Activated CD8-positive, alpha-beta memory T cell treated with anti-CD3 and anti-CD28 coated beads, Interleukin-2, amount 50 U/mL, for 48 hours (primary cell): ENCODE results near the gene RPS6KA2.
"Not testable (repeated sequence)": the region's sequence is repeated elsewhere in the genome, so short reads cannot be mapped to it uniquely, and the experiment has no call there.

Experiments
- DNase-seq: peaks from one replicate; pipeline ENCODE4 v3.0.0-alpha.2; 2020

RPS6KA2 gene

DNA sequence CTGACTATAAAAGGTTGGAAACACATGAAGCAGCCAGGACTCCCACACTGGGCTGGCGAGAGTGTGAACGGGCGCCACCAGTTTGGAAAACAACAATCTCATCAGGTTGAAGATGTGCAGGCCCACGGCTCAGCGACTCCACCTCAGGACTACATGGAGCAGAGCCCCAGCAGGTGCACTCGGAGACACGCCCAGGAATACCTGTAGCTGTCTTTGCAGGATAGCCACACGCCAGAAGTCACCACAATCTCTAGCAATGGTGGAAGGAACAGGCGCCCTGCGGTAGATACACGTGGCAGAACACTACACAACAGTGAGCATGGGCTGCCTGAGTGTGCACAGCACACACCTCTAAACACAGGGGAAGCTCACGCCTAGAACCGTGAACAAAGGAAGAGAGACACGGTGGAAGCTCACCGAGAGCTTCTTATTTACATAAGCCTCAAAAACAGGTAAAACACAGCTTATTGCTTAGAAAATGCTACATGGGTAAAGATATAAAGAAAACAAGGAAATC, 28.7 kb upstream of the RPS6KA2 start:
- DNase-seq: no peak

- DNase-seq: no peak
Observed at GRCh38 chr6:166655251-166655650, 28.2 kb upstream of the RPS6KA2 start.

DNA sequence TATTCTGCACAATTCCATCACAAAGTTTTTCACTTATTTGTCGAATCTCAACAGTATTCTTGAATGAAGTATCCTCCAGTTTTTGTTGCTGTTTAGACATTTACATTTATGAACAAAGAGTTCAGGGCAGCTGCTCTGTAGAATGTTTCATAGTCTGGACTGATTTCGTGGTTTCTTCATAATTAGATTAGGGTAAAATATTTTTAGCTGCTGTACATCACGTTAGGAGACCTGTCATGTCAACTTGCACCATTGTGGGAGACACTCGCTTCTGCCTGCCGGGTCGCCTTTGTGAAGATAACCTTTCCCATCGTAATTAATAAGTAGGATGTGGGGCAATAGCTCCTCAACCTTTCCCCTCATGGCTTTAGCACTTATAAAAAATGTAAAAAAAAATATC, 27.5 kb upstream of the RPS6KA2 start:
- no peak for DNase-seq

DNA sequence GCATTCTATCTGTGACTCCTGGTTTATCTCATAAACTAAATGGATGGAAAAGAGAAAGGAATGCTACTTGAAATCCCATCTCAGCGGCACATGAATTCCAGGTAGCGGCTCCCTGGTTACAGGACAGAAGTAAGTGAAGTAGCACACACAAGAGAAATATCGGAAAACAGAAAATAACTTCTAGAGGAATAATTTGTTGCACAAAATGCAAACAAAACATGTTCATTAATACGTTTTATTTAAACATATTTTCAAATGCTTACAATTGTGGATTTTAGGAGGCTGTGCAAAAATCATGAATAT, 26.5 kb upstream of the RPS6KA2 start:
- no peak for DNase-seq

DNA sequence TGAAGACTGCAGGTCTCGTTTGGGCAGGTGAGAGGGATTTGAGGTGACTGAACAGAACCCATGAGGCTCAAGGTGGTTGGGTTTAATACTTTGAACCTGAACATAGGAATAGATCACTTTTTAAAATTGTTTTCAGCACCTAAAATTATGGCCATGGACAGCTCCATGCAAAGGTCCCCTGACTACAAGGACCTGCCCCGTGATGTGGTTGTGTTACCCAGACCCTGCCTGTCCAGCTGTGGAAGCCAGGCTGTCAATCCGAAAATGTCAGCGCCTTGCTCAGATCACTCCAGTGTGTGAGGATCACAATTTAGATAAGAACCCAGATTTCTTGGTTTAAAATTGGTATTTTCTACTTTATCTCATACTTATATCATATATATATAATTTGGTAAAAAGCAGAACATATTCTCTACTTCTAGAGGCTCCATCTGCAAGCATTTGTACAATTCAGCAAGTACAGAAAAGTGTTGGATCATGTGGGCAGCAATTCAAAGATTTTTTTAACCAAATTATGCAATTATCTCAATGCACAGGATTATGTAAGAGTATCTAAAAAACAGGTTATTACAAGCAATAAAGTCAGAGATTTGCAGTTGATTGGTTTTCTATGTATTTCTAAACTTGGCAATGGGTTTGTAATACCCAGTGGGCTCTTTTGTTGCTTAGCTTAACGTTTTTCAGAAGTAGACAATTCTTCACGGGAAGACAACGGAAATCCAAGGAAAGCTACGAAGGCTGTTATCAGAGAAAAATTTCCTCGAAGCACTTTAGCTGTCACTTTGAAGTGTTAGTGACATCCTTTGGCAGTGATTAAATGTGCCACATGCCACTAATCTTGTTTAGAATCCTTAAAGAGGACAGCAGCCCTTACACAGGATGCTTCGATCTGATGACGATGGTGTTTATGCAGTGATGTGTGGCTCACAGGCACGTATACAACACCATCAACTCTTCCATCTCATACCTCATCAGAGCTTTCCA, 24.1 kb upstream of the RPS6KA2 start:
- DNase-seq: no peak

- no peak for DNase-seq
Observed at GRCh38 chr6:166650047-166650446, 23.0 kb upstream of the RPS6KA2 start.

GRCh38 chr6:166648846-166649245, 21.8 kb upstream of the RPS6KA2 start:
- no peak for DNase-seq

- no peak for DNase-seq
Observed at GRCh38 chr6:166647896-166648295, 20.8 kb upstream of the RPS6KA2 start.

DNA sequence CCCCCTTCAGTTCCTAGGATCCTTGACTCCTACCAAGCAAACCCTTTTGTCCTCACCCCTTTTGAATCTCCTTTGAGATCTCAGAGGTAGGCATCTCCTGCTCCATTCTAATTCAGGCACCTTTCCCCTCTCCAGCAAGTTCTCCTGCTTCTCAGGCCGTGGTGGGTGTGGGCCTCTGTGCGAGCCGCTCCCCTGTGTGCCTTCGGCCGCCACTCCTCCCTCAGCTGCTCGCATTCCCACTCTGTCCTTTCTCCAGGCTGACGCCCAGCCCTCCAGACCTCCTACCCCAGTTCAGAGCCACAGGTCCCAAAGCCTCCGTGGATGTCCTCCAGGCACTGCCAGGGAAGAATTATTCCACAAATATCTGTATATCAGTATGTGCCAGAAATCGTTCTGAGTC, 19.7 kb upstream of the RPS6KA2 start:
- DNase-seq: no peak

DNA sequence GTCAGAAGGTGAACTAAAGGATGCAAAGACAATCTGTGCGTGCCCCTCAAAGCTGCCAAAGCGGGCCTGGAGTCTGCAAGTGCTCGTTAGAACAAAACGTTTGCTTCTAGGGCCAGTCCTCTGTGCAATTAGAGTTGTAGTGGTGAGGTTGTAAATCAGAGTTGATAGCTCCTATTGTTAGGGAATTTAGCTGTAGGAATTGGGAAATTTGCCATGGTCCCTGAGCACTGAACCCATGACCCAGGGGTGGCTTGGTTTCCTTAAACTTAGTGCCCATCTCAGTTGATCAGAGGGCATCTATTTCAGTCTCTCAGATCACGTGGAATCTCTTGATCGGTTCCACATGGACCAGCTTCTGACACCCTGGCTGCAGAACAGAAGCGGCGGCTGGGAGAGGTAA, 18.8 kb upstream of the RPS6KA2 start:
- no peak for DNase-seq

- no peak for DNase-seq
Observed at GRCh38 chr6:166644681-166645080, 17.6 kb upstream of the RPS6KA2 start.

DNA sequence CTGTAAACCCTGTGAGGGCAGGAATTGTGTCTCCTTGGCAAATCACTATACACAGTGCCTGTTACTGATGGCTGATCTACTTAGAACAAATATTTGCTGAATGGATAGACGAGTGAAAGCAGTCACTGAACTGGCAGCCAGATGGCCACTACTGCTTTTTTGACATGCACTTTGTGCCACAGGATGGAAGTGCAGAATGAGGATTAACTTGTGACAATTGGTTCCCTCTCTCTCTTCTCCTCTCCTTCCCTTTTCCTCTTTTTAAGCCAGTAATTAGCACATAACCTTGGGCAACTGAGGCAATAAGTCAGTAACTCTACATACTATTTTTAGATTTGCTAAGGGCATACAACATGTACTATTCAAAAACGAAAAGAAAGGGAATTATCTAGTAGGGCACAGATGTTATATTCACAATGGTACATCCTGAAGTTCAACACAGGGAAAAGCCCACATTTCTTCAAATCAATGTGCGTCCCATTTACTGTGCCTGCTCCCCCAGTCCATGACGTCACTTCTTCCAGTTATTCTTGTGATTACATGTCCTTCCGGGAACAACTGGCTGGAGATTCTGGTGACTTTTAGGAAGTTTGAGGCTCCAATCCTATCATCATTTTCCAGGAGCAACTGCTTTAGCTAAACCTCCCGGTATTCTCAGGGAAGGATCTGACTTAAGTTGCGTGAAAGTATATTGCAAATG, 17.0 kb upstream of the RPS6KA2 start:
- no peak for DNase-seq

DNA sequence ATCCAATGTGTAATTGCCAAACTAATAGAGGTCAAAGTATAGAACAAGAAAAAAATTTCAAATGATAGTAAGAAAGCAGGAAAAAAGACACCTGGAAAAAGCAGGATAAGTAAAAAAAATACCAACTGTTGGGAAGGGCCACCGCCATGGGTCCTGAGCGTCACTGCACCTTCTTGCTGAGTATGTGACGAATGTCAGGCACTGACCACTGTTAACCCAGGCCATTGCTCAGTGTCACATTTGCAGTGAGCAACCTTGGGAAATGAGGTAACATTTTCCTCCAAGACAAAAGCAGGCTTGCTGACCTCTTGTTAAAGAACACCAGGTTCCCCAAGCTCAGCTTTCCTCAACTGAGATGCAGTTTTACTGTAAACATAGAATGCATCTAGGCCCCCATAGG, 15.6 kb upstream of the RPS6KA2 start:
- DNase-seq: no peak

DNA sequence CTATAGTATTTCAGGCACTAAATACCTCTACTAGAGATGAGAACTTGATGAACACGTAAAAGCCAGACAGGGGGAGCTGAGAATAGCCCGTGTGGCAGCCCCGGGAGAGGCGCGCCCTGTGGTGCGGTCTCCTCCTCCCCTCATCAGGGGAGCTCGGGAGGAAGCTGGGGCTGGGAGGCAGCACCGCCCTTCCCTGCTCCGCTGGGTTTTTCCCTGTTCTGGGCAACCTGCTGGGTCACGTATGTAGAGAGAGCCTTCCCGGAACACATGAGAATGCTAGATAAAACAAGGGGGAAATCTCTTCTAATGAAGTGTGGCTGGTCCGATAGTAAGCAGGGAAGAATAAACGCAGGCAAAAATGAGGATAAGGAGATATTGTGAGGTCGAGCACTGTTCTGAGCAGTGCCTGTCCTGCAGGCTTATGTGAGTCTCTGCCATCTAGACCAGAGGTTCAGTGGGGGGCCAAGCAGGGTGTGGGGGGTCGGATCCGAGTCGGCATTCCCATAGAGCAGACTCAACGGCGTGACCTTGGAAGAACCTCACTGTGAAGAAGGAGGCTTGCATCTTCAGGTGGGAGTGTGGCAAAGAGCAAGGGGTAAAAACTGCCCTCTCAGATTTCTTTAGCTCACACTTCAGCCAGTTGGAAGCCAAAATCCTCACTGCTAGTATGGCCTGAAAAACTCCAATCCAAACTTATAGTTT, 13.4 kb upstream of the RPS6KA2 start:
- no peak for DNase-seq

DNA sequence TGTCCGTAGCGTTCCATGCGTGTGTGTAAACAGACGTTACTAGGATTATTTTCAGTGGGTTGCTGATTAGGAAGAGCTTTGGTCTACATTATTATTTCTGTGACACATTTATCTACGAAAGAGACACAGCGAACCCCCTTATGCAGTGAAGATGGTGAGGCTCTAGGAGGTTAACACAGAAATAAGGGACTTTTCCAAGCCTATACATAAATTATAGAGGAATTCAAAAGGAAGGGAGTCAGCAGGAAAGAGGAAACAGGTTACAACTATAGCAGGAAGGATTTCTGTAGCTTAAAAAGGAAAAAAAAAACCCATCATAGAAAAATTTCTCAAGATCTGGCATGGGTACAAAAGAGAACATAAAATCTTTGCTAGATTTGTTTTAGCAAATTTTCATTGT, 12.9 kb upstream of the RPS6KA2 start:
- DNase-seq: no peak

GRCh38 chr6:166638573-166638964, 11.5 kb upstream of the RPS6KA2 start:
- no peak for DNase-seq

GRCh38 chr6:166637812-166638572, 10.9 kb upstream of the RPS6KA2 start:
- no peak for DNase-seq

DNA sequence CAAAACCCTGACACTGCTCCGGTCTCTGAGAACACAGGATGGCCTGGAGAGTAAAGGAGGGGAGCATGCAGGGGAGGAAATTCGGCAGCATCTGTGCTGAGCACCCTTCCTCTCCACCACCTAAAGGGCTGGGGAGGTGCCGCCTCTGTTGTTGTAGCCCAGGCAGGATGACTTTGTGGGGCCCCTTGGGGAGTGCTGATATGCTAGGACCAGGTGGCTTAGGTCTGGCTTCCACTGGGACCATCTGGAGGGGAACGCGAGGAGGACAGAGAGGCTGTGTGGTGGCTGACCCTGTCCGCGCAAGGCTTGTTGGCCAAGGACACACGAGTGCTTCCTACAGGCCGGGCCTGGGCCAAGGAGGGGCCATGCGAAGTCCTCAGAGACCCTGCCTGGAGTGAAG, 9.9 kb upstream of the RPS6KA2 start:
- peak; percentile 33 for DNase-seq

DNA sequence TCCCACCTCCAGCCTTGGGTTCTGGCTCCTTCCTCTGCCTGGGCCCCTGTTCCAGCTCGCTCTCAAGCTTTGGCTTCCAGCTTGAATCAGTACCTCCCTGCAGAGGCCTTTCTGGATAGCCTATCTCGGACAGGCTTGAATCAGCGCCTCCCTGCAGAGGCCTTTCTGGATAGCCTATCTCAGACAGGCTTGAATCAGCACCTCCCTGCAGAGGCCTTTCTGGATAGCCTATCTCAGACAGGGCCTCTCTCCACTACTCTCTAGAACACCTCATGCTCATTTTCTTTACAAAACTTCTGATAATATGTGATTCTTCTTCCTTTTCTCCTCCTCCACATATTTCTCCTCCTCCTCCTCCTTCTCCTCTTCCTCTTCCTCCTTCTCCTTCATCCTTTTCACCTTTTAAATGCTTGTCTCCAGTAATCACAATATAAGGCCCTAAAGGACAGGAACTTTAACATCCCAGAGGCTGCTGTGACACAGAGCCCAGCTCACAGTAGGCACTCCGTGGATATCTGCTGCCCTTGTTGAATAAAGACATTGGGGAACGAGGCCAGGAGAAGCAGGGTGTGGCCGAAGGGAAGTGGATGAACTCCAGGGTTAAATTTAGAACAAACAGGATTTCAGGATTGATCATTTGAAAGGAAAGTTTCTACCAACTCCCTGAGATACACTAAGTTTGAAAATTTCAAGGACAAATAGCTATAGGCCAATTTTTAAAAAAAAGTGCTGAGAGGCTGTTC, 9.3 kb upstream of the RPS6KA2 start:
- DNase-seq: no peak

DNA sequence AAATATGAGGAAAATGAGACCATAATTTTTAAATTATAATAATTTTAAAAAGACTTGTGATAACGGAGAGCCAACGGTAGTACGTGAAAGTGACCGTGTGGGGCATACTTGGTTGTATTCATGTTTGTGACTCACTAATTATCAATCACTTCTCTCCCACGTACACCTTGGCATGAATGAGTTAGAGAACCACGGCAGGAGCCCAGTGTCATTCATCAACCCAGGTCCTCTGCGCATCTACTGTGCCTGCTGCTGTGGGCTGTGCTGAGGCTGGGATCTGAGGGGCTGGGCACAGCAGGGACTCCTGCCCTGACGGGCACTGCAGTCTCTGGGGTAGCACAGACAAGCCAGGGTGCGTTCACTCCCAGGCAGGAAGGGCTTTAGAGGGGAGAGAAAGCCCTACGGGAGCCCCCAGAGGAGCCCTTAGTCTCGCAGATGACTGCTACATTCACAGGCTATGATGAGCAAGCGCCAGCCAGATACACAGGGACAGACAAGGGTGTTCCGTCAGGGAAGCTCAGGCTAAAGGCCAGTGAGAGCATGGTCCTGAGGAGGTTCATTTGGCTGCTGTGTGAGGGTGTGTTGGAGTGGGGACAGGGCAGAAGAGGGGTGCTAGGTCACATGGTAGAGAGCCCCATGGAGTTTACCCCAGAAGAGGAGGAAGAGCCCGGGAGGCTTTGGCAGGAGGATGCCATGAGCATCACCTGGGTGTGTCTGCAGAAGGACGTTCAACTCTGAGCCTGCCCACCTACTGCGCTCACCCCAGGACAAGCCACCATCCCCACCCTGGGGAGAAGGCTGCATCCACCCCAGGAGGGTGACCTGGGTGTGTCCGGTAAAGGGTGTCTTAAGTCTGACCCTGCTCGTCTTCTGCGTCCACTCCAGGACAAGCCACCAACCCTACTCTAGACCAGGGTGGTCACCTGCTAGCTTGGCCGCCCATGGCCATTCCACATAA, 8.2 kb upstream of the RPS6KA2 start:
- no peak for DNase-seq

- DNase-seq: not testable (repeated sequence)
Observed at GRCh38 chr6:166634581-166634980, 7.5 kb upstream of the RPS6KA2 start.
